ENCODE measurements around the gene PRCP.
A peak's percentile ranks its signal among the peaks of the same experiment; 100 is the strongest.

The PRCP gene

DNA sequence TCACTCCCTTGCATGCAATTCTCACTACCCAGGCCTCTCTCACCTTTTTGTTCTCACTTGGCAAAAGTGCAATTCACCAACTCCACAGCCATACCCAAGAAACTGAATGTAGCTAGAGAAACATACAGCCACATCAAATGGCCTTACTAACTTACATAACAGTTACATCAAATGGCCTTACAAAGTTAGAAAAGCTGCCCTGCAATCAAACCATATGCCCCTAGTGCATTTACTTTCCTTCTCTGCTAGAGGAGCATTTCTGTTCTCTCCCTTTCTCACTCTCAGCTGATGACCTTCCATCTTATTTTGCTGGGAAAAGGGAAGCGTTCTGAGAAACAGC is 10.3 kb downstream of the PRCP start:
- H3K4me3 ChIP-seq (ENCODE audit: control insufficient read depth, low read depth, low read length), result no peak overlapping the region
- no peak for DNase-seq (ENCODE audit: low read depth)
- no peak for TF ChIP-seq CTCF (conservative IDR thresholded peaks at IDR 0.05; ENCODE audit: control insufficient read depth, insufficient read depth, low read depth, low read length)

GRCh38 chr11:82889133-82890001 is 10.9 kb downstream of the PRCP start:
- no peak overlapping the region for H3K4me3 ChIP-seq (ENCODE audit: control insufficient read depth, low read depth, low read length)
- peak; percentile 32 for DNase-seq (ENCODE audit: low read depth)
- TF ChIP-seq CTCF (conservative IDR thresholded peaks at IDR 0.05; ENCODE audit: control insufficient read depth, insufficient read depth, low read depth, low read length), result no peak

DNA sequence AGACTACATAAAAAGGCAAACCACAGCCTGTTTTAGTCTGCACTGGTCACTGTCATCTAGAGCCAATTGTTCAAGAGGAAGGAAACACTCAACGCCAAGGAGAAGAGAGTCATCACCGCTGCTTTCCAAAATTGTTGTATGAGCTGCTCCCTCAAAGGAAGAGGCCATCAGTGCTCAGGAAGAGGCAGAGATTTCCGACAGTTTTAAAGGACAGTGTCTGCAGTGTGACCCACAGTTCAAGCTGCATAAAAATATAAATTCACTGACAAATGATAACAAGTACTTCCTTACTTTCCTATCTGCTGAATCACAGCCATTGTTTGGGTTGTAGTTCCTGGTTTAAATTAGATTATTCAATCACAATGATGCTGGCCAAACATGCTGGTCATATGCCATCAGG is 16.4 kb downstream of the PRCP start:
- DNase-seq (ENCODE audit: low read depth), result no peak
- TF ChIP-seq CTCF (conservative IDR thresholded peaks at IDR 0.05; ENCODE audit: control insufficient read depth, insufficient read depth, low read depth, low read length), result no peak
- no peak overlapping the region for H3K4me3 ChIP-seq (ENCODE audit: control insufficient read depth, low read depth, low read length)

- no peak for DNase-seq (ENCODE audit: low read depth)
- no peak overlapping the region for H3K4me3 ChIP-seq (ENCODE audit: control insufficient read depth, low read depth, low read length)
- no peak for TF ChIP-seq CTCF (conservative IDR thresholded peaks at IDR 0.05; ENCODE audit: control insufficient read depth, insufficient read depth, low read depth, low read length)
Measured at GRCh38 chr11:82874646-82875523, 25.3 kb downstream of the PRCP start.

DNA sequence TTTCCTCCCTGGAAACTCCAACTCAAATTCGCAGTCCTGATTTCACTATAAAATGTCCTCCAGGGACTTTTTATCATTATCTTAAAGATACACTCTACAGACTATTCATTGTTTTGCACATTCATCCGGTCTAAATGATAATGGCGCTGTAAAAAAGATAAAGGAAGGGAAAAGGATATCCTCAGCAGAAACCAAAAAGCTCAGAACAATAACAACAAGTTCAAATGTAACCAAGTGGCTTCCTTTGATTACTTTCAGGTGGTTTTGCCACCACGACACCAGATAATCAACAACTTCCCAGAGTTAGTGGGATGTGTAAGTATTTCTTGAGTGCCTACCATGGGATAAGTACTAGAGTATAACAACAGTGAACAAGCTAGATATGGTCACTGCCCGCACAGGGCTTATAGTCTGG is 26.3 kb downstream of the PRCP start:
- H3K4me3 ChIP-seq (ENCODE audit: control insufficient read depth, low read depth, low read length), result no peak overlapping the region
- no peak for TF ChIP-seq CTCF (conservative IDR thresholded peaks at IDR 0.05; ENCODE audit: control insufficient read depth, insufficient read depth, low read depth, low read length)
- no peak for DNase-seq (ENCODE audit: low read depth)

DNA sequence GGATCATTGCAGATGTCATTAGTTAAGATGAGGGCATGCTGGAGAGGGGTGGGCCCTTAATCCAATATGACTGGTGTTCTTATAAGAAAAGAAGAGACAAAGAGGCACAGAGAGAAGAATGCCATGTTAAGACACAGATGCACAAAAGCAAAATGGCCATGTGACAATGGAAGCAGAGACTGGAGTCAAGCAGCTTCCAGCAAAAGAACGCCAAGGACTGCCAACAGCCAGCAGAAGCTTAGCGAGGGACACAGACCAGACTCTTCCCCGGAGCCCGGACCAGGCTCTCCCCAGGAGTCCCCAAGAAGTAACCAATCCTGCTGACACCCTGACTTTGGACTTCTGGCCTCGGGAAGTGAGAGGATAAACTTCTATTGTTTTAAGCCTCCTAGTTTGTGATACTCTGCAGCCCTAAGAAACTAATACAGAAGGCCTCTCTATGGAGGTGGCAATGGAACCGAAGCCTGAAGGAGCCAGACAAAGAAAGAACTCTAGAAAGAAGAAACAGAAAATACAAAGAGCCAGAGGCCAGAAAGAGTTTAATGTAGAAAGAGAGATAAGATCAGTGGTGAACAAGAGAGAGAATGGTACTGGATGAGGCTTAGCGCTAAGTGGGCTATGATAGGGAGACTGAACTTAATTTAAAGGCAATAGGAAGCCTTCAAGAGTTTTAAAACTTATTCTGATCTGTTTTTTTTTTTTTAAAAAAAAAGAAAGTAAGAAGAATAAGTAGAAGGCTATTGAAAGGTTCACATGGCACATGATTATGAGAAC is 27.7 kb downstream of the PRCP start:
- TF ChIP-seq CTCF (conservative IDR thresholded peaks at IDR 0.05; ENCODE audit: control insufficient read depth, insufficient read depth, low read depth, low read length), result no peak
- H3K4me3 ChIP-seq (ENCODE audit: control insufficient read depth, low read depth, low read length), result no peak overlapping the region
- no peak for DNase-seq (ENCODE audit: low read depth)

All from fibroblast of mammary gland (primary cell).